ENCODE results near the gene MMEL1.
"Not testable (repeated sequence)": the region's sequence is repeated elsewhere in the genome, so short reads cannot be mapped to it uniquely, and the experiment has no call there.

MMEL1 gene

GRCh38 chr1:2575801-2576663 is 56.8 kb downstream of the MMEL1 start:
- DNase-seq: no peak

- DNase-seq: no peak
These were observed 58.5 kb downstream of the MMEL1 start for GRCh38 chr1:2574350-2574749.

GRCh38 chr1:2573250-2573920 is 59.4 kb downstream of the MMEL1 start:
- DNase-seq: no peak

GRCh38 chr1:2571348-2571747 is 61.5 kb downstream of the MMEL1 start:
- DNase-seq: no peak

GRCh38 chr1:2570332-2570731 is 62.5 kb downstream of the MMEL1 start:
- DNase-seq: no peak

- not testable (repeated sequence) for DNase-seq
These were observed 63.1 kb downstream of the MMEL1 start for GRCh38 chr1:2569703-2570102.

GRCh38 chr1:2569060-2569459 is 63.8 kb downstream of the MMEL1 start:
- DNase-seq: no peak

- not testable (repeated sequence) for DNase-seq
These were observed 64.5 kb downstream of the MMEL1 start for GRCh38 chr1:2568187-2568816.

GRCh38 chr1:2567083-2567679 is 65.6 kb downstream of the MMEL1 start:
- DNase-seq: no peak

- no peak for DNase-seq
These were observed 66.4 kb downstream of the MMEL1 start for GRCh38 chr1:2566101-2567045.

GRCh38 chr1:2564815-2565374 is 67.9 kb downstream of the MMEL1 start:
- DNase-seq: no peak

GRCh38 chr1:2564006-2564814 is 68.6 kb downstream of the MMEL1 start:
- no peak for DNase-seq

GRCh38 chr1:2563205-2563604 is 69.6 kb downstream of the MMEL1 start:
- DNase-seq: peak in 1 of 51 donors; percentile 100

GRCh38 chr1:2561898-2562895 is 70.6 kb downstream of the MMEL1 start:
- peak in 1 of 51 donors; percentile 100 for DNase-seq

- no peak for DNase-seq
These were observed 71.4 kb downstream of the MMEL1 start for GRCh38 chr1:2561446-2561845.

- DNase-seq: peak in 1 of 51 donors; percentile 95
These were observed 72.3 kb downstream of the MMEL1 start for GRCh38 chr1:2560299-2561073.

Measured in hypothalamus (tissue), 51 donors.